Gastrocnemius medialis (tissue), 4 donors: Measurements from ENCODE around the gene HNRNPC. TPM values are rescaled to one million over a fixed set of nuclear protein-coding genes. Genes with fewer than 3 reads are reported as not detected.
"Not testable (repeated sequence)": the region's sequence is repeated elsewhere in the genome, so short reads cannot be mapped to it uniquely, and the experiment has no call there.

Experiments
- ATAC-seq, 2 donors: fragments of 150-250 bp; one replicate each; pipeline ENCODE4 v1.9.1; 2016
- DNase-seq, 2 donors: peaks; one replicate each; pipeline ENCODE4 v3.0.0-alpha.2; 2019
- H3K27ac ChIP-seq, 4 donors: fragments of 200-600 bp; sonication (generic); 1 replicate in 1 of 4; 2 replicates in 3 of 4; pipeline ENCODE4 v1.5.1; 2016 to 2018; ENCODE audit warnings: mild to moderate bottlenecking in 2 of 4, moderate library complexity in 1 of 4
- H3K27me3 ChIP-seq, 3 donors: fragments of 200-600 bp; sonication (generic) in 2 of 3; 1 replicate in 1 of 3; 2 replicates in 2 of 3; pipeline versions ENCODE4 v1.5.1 to v1.6.0; 2016 to 2019; ENCODE audit warnings: mild to moderate bottlenecking in 1 of 3, moderate library complexity in 1 of 3
- H3K36me3 ChIP-seq, 2 donors: fragments of 200-600 bp; sonication (generic) in 1 of 2; one replicate each; pipeline ENCODE4 v1.5.1; 2017 to 2018
- H3K4me1 ChIP-seq, 2 donors: fragments of 200-600 bp; sonication (generic) in 1 of 2; one replicate each; pipeline ENCODE4 v1.5.1; 2016 to 2017; ENCODE audit warnings: mild to moderate bottlenecking in 2 of 2
- H3K4me3 ChIP-seq, 4 donors: fragments of 200-600 bp; sonication (generic) in 3 of 4; 1 replicate in 1 of 4; 2 replicates in 3 of 4; pipeline ENCODE4 v1.5.1; 2016 to 2019; ENCODE audit warnings: mild to moderate bottlenecking in 2 of 4
- H3K9me3 ChIP-seq, 3 donors: fragments of 200-600 bp; sonication (generic) in 2 of 3; 1 replicate in 1 of 3; 2 replicates in 2 of 3; pipeline ENCODE4 v1.5.1; 2016 to 2019
- POLR2A ChIP-seq, 2 donors: fragments of 450-650 bp; IDR thresholded peaks; one replicate each; pipeline ENCODE4 v1.6.1; 2017; ENCODE audit warnings: antibody characterized with exemption in 2 of 2, mild to moderate bottlenecking in 2 of 2, moderate library complexity in 2 of 2
- in situ Hi-C, 4 donors: fragments of 200-750 bp; cut with MboI; loops; one replicate each; pipeline versions ENCODE4 v1.15.0 to v1.8.0; 2017; ENCODE audit warnings: low sequenced_read_pairs in 4 of 4
- intact Hi-C: fragments of 100-400 bp; cut with DNase I; formaldehyde crosslinking; loops from one replicate; pipeline ENCODE4 v1.15.1; 2023; ENCODE audit warnings: low total_unique reads
- total RNA-seq, 4 donors: library from RNA; depleted of rRNA; stranded (reverse); fragments of >200 nt; gene quantifications; one replicate each; pipeline versions ENCODE4 v1.1.0 to v1.2.3, GENCODE V29; 2016
- TF ChIP-seq, protein P1 (sequence below), 5 experiments: fragments of 450-650 bp in 3 of 5; fragments of 200-600 bp in 2 of 5; sonication (generic) in 2 of 5; IDR thresholded peaks in 4 of 5; conservative IDR thresholded peaks in 1 of 5; 1 replicate in 4 of 5; 2 replicates in 1 of 5; pipeline ENCODE4 v1.5.1; 2016 to 2019; ENCODE audit warnings: antibody characterized with exemption in 5 of 5, mild to moderate bottlenecking in 3 of 5, moderate library complexity in 3 of 5

The HNRNPC gene
- total RNA-seq, 4 donors from 2014 or later: 281 to 357 (median 318) TPM

DNA sequence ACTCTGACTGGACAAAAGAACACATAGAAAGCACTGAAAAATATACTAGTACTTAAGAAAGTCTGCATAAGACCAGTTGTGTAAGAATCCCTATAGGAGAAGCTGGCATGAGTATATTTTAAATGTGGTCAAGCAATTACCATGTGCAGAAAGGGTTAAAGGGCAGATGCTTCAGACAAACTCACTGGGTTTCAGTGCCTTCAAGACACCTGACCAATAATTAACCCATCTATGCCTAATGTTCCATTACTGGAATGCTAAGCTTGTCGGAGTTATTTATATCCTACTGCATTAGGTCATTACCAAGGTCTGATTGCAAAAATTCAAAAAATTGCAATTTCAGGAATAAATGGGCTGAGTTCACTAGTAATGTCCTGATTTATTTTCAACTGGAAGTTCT is 41.3 kb downstream of the HNRNPC start:
- Histone ChIP-seq H3K9me3 (no peaks in the 10 kb centered on the region), H3K4me1 (peaks cover 28 to 42% of the 10 kb centered on the region in 2 donors), H3K4me3 (no peak overlapping the region), H3K27me3 (no peaks in the 10 kb centered on the region), H3K27ac (no peak overlapping the region), H3K36me3 (peaks cover 0 to 68% of the 10 kb centered on the region in 2 donors)
- no peak for ATAC-seq
- no peak for DNase-seq
- intact Hi-C loops (loop anchor here (2.0 kb wide), 1 partner anchor 39 kb away; no protein-coding TSS in a partner anchor), in situ Hi-C loops (loop anchor here in 1 of 4 donors (25.0 kb wide), 1 partner anchor 159 kb away; the partner anchor contains the start of gene SUPT16H)
- no peak for TF ChIP-seq POLR2A (IDR thresholded peaks at IDR 0.05)
- TF ChIP-seq, protein P1, sequence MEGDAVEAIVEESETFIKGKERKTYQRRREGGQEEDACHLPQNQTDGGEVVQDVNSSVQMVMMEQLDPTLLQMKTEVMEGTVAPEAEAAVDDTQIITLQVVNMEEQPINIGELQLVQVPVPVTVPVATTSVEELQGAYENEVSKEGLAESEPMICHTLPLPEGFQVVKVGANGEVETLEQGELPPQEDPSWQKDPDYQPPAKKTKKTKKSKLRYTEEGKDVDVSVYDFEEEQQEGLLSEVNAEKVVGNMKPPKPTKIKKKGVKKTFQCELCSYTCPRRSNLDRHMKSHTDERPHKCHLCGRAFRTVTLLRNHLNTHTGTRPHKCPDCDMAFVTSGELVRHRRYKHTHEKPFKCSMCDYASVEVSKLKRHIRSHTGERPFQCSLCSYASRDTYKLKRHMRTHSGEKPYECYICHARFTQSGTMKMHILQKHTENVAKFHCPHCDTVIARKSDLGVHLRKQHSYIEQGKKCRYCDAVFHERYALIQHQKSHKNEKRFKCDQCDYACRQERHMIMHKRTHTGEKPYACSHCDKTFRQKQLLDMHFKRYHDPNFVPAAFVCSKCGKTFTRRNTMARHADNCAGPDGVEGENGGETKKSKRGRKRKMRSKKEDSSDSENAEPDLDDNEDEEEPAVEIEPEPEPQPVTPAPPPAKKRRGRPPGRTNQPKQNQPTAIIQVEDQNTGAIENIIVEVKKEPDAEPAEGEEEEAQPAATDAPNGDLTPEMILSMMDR (IDR thresholded peaks at IDR 0.05 in 4 of 5, conservative IDR thresholded peaks at IDR 0.05 in 1 of 5): no peak

DNA sequence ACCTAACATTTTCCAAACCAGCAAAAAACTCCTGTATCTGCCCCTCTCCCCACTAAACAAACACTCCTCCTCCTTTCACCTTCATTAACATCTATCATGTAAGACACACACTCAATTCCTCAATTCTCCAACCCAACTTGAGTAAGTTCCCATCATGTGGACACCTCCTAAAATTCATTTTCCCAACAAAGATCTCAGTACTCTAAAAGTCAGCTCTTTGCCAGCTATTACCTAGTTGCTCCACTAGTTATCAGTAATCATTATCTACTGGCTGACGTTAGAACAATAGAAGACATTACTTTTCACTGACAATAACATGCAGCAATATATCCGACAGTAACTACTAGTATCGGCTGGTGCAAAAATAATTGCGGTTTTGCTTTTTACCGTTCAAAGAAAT is 42.1 kb downstream of the HNRNPC start:
- H3K36me3 ChIP-seq: peaks cover 0 to 69% of the 10 kb centered on the region in 2 donors
- no peak overlapping the region for H3K4me3 ChIP-seq
- intact Hi-C loops (loop anchor here (2.0 kb wide), 1 partner anchor 40 kb away; no protein-coding TSS in a partner anchor), in situ Hi-C loops (loop anchor here in 1 of 4 donors (25.0 kb wide), 1 partner anchor 160 kb away; the partner anchor contains the start of gene SUPT16H)
- ATAC-seq (no peak), DNase-seq (no peak)
- no peak overlapping the region for H3K27ac ChIP-seq
- no peaks in the 10 kb centered on the region for H3K27me3 ChIP-seq
- no peaks in the 10 kb centered on the region for H3K9me3 ChIP-seq
- peaks cover 21 to 39% of the 10 kb centered on the region in 2 donors for H3K4me1 ChIP-seq
- TF ChIP-seq, protein P1 (IDR thresholded peaks at IDR 0.05 in 4 of 5, conservative IDR thresholded peaks at IDR 0.05 in 1 of 5): no peak
- TF ChIP-seq POLR2A (IDR thresholded peaks at IDR 0.05): no peak

DNA sequence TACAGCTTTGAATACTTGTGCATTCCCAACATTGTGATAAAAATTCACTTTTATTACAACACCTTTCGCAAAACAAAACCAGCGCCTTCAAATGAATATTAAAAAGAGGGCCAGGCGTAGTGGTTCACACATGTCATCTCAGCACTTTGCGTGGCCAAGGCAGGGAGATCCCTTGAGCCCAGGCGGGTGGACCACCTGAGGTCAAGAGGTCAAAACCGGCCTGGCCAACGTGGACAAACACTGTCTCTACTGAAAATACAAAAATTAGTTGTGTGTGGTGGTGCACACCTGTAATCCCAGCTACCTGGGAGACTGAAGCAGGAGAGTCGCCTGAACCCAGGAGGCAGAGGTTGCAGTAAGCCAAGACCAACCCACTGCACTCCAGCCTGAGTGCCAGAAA is 42.8 kb downstream of the HNRNPC start:
- no peak overlapping the region for H3K4me3 ChIP-seq
- in situ Hi-C loops: loop anchor here in 1 of 4 donors (25.0 kb wide), 1 partner anchor 161 kb away; the partner anchor contains the start of gene SUPT16H
- H3K36me3 ChIP-seq: peaks cover 0 to 65% of the 10 kb centered on the region in 2 donors
- no peak for ATAC-seq
- no peaks in the 10 kb centered on the region for H3K27me3 ChIP-seq
- intact Hi-C loops: loop anchor here (2.0 kb wide), 1 partner anchor 40 kb away; no protein-coding TSS in a partner anchor
- peaks cover 15 to 37% of the 10 kb centered on the region in 2 donors for H3K4me1 ChIP-seq
- H3K27ac ChIP-seq: no peak overlapping the region
- no peak for DNase-seq
- no peak for TF ChIP-seq POLR2A (IDR thresholded peaks at IDR 0.05)
- TF ChIP-seq, protein P1 (IDR thresholded peaks at IDR 0.05 in 4 of 5, conservative IDR thresholded peaks at IDR 0.05 in 1 of 5): no peak
- H3K9me3 ChIP-seq: no peaks in the 10 kb centered on the region

DNA sequence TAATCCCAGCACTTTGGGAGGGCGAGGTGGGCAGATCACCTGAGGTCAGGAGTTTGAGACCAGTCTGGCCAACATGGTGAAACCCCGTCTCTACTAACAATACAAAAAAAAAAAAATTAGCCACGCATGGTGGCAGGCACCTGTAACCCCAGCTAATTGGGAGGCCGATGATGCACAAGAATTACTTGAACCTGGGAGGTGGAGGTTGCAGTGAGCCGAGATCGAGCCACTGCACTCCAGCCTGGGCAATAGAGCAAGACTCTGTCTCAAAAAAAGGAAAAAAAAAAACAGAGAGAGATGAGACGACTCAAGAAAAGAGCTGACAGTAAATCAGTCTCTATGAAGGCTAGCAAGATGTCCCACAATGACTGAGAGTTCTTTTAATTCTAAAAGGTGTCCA is 44.1 kb downstream of the HNRNPC start:
- H3K4me3 ChIP-seq, DNase-seq, ATAC-seq, H3K27me3 ChIP-seq, intact Hi-C loops, H3K9me3 ChIP-seq: not testable (repeated sequence)
- Histone ChIP-seq H3K4me1 (peaks cover 19 to 38% of the 10 kb centered on the region in 2 donors), H3K36me3 (peaks cover 0 to 56% of the 10 kb centered on the region in 2 donors), H3K27ac (peak overlapping the region in 1 of 4 donors; percentile 79)
- in situ Hi-C loops: loop anchor here in 1 of 4 donors (25.0 kb wide), 1 partner anchor 162 kb away; the partner anchor contains the start of gene SUPT16H

DNA sequence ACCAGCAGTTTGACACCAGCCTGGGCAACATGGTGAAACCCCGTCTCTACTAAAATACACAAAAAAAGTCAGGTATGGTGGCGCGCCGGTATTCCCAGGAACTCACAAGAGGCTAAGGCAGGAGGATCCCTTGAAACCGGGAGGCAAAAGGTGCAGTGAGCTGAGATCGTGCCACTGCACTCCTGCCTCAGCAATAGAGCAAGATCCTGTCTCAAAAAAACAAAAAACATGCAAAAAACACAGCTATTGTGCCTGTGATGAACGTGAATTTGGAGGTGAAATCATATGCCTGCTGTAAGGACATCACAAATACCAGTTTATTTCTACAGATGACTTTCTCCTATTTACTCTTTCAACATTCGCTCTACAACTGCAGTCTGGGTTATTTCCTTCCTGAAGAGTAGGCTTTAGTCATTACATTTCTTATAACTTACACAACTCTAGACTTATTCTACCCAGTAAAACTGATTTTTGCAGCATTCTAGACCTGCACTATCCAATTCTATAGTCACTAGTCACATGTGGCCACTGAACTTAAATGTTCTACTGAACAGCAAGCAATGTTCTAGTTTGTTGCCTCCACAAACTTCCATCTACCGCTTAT is 48.3 kb downstream of the HNRNPC start:
- ATAC-seq (no peak), DNase-seq (no peak)
- no peaks in the 10 kb centered on the region for H3K27me3 ChIP-seq
- peak overlapping the region; percentile 14 to 82 (median 78) for H3K27ac ChIP-seq
- peaks cover 0 to 27% of the 10 kb centered on the region in 2 donors for H3K36me3 ChIP-seq
- no peak for TF ChIP-seq POLR2A (IDR thresholded peaks at IDR 0.05)
- TF ChIP-seq, protein P1 (IDR thresholded peaks at IDR 0.05 in 4 of 5, conservative IDR thresholded peaks at IDR 0.05 in 1 of 5): no peak
- H3K9me3 ChIP-seq: no peaks in the 10 kb centered on the region
- peaks cover 40 to 62% of the 10 kb centered on the region in 2 donors for H3K4me1 ChIP-seq
- intact Hi-C loops: no loop called here
- in situ Hi-C loops: no loop called here
- no peak overlapping the region for H3K4me3 ChIP-seq
